ENCODE results near the gene MIEF1.

The MIEF1 gene

GRCh38 chr22:39512026-39512425, 9.9 kb downstream of the MIEF1 start:
- TF ChIP-seq, protein P1, sequence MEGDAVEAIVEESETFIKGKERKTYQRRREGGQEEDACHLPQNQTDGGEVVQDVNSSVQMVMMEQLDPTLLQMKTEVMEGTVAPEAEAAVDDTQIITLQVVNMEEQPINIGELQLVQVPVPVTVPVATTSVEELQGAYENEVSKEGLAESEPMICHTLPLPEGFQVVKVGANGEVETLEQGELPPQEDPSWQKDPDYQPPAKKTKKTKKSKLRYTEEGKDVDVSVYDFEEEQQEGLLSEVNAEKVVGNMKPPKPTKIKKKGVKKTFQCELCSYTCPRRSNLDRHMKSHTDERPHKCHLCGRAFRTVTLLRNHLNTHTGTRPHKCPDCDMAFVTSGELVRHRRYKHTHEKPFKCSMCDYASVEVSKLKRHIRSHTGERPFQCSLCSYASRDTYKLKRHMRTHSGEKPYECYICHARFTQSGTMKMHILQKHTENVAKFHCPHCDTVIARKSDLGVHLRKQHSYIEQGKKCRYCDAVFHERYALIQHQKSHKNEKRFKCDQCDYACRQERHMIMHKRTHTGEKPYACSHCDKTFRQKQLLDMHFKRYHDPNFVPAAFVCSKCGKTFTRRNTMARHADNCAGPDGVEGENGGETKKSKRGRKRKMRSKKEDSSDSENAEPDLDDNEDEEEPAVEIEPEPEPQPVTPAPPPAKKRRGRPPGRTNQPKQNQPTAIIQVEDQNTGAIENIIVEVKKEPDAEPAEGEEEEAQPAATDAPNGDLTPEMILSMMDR (IDR thresholded peaks at IDR 0.05; ENCODE audit: low read depth, low read length) = no peak
- H3K4me1 ChIP-seq = no peaks in the 10 kb centered on the region
- H3K9me3 ChIP-seq = no peaks in the 10 kb centered on the region
- no peak overlapping the region for H3K4me3 ChIP-seq (ENCODE audit: low read depth, low read length)
- no peak for DNase-seq
- no peaks in the 10 kb centered on the region for H3K27me3 ChIP-seq
- H3K36me3 ChIP-seq = peaks cover 93% of the 10 kb centered on the region

DNA sequence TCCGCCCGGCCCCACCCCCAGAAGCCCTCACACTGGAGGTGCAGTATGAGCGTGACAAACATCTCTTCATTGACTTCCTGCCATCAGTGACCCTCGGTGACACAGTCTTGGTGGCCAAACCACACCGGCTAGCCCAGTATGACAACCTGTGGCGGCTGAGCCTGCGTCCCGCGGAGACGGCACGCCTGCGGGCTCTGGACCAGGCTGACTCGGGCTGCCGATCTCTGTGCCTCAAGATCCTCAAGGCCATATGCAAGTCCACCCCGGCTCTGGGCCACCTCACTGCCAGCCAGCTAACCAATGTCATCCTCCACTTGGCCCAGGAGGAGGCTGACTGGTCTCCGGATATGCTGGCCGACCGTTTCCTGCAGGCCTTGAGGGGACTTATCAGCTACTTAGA, 11.7 kb downstream of the MIEF1 start:
- Histone ChIP-seq H3K4me1 (peaks cover 2% of the 10 kb centered on the region; the same call in 1 of the 2 replicates), H3K9me3 (no peaks in the 10 kb centered on the region), H3K36me3 (peaks cover 91% of the 10 kb centered on the region), H3K27me3 (no peaks in the 10 kb centered on the region), H3K4me3 (ENCODE audit: low read depth, low read length) (no peak overlapping the region)
- TF ChIP-seq, protein P1 (IDR thresholded peaks at IDR 0.05; ENCODE audit: low read depth, low read length) = no peak
- no peak for DNase-seq

- Histone ChIP-seq H3K36me3 (peaks cover 84% of the 10 kb centered on the region), H3K27me3 (no peaks in the 10 kb centered on the region), H3K4me1 (peaks cover 4% of the 10 kb centered on the region; the same call in 1 of the 2 replicates), H3K9me3 (no peaks in the 10 kb centered on the region), H3K4me3 (ENCODE audit: low read depth, low read length) (no peak overlapping the region)
- peak; percentile 72 for DNase-seq
- TF ChIP-seq, protein P1 (IDR thresholded peaks at IDR 0.05; ENCODE audit: low read depth, low read length) = peak; percentile 79
Observed at GRCh38 chr22:39514373-39514973, 12.4 kb downstream of the MIEF1 start.

GRCh38 chr22:39515266-39516050, 13.4 kb downstream of the MIEF1 start:
- Histone ChIP-seq H3K4me1 (peaks cover 4% of the 10 kb centered on the region; the same call in 1 of the 2 replicates), H3K9me3 (no peaks in the 10 kb centered on the region), H3K4me3 (ENCODE audit: low read depth, low read length) (no peak overlapping the region), H3K36me3 (peaks cover 75% of the 10 kb centered on the region), H3K27me3 (no peaks in the 10 kb centered on the region)
- TF ChIP-seq, protein P1 (IDR thresholded peaks at IDR 0.05; ENCODE audit: low read depth, low read length) = no peak
- no peak for DNase-seq

GRCh38 chr22:39517470-39517869, 15.4 kb downstream of the MIEF1 start:
- DNase-seq = no peak
- no peaks in the 10 kb centered on the region for H3K9me3 ChIP-seq
- no peak overlapping the region for H3K4me3 ChIP-seq (ENCODE audit: low read depth, low read length)
- TF ChIP-seq, protein P1 (IDR thresholded peaks at IDR 0.05; ENCODE audit: low read depth, low read length) = no peak
- no peaks in the 10 kb centered on the region for H3K27me3 ChIP-seq
- H3K4me1 ChIP-seq = peaks cover 4% of the 10 kb centered on the region; the same call in 1 of the 2 replicates
- H3K36me3 ChIP-seq = peaks cover 77% of the 10 kb centered on the region
